GM12872 (cell line): ENCODE results near the gene MAFG.

Experiments used
- TF ChIP-seq, protein P1 (sequence below): IDR thresholded peaks from 3 replicates; pipeline ENCODE4 v1.5.1; 2011; ENCODE audit warnings: low read depth, mild to moderate bottlenecking, low read length, moderate library complexity; ENCODE audit not compliant: insufficient read depth

MAFG gene

DNA sequence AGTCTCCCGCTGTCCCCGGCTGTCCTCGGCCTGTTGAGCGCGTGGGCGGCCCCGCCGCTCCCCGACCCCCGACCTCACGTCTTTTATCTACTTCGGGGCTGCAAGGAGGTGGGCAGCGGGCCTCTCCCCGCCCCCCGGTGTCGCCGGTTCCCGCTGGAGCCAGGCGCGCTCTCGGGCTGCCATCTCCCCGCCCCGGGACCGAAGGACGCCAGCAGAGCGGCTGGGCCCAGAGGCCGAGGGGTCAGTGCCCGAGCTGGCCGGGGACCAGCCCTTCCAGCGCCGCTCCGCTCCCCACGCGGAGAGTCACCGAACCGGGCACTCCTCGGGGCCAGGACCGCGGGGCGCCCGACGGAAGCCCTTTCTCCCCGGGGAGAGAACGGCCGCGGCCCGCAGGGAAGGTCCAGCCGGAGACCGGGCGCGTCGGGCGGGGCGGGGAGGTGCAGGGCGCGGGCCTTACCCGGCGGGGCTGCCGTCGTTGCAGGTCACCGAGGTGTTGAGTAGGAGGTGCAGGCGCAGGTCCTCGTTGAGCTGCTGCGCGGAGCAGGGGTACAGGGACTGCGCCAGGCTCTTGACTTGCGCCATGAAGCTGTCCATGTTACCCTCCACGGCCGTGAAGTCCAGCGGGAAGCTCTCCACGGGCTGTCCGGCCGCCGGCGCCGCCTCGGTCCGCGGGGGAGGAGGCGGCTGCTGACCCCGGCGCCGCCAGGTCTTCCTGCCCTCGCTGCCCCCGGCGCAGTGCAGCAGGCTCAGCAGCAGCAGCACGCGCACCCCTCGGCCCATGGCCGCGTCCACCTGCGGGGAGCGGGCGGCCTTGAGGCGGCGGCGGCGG is 32.8 kb upstream of the MAFG start:
- TF ChIP-seq, protein P1, sequence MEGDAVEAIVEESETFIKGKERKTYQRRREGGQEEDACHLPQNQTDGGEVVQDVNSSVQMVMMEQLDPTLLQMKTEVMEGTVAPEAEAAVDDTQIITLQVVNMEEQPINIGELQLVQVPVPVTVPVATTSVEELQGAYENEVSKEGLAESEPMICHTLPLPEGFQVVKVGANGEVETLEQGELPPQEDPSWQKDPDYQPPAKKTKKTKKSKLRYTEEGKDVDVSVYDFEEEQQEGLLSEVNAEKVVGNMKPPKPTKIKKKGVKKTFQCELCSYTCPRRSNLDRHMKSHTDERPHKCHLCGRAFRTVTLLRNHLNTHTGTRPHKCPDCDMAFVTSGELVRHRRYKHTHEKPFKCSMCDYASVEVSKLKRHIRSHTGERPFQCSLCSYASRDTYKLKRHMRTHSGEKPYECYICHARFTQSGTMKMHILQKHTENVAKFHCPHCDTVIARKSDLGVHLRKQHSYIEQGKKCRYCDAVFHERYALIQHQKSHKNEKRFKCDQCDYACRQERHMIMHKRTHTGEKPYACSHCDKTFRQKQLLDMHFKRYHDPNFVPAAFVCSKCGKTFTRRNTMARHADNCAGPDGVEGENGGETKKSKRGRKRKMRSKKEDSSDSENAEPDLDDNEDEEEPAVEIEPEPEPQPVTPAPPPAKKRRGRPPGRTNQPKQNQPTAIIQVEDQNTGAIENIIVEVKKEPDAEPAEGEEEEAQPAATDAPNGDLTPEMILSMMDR: no peak

DNA sequence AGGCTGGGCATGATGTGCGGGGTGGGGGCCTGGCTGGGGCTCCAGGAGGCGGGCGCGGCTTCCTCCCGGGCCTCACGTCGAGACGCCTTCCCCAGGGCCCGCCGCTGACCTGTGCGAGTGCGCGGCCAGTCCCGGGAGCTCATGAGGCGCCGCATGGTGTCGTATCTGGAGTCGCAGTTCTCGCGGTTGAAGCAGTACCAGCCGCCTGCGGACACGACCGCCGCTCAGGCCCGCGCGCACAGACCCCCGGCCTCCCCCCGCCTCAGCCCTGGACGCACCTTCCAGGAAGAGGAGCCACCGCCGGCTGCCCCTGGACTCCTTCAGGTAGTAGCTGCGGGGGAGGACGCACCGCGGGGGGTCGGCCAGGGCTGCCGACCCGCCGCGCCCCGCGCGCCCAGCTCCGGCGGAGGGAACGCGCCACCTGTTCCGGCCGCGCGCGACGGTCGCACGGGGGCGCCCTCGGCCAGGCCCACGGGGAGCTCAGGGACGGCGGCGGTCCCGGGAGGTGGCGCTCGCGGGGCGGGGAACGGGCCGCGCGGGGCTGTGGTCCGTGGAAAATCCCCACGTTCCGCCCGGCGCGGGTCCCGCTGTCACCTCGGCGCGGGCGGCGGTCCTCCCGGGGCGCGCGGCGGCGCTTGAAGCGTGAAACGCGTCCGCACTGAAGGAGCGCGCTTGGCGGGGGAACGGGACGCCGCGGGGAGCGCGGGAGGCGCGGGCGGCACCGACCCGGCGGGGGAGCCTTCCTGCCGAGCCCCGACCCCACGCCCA is 32.0 kb upstream of the MAFG start:
- TF ChIP-seq, protein P1: peak; percentile 71

GRCh38 chr17:81958633-81959342 is 31.3 kb upstream of the MAFG start:
- TF ChIP-seq, protein P1: no peak

GRCh38 chr17:81957691-81958432 is 30.3 kb upstream of the MAFG start:
- TF ChIP-seq, protein P1: no peak

GRCh38 chr17:81956607-81957589 is 29.4 kb upstream of the MAFG start:
- TF ChIP-seq, protein P1: no peak

- TF ChIP-seq, protein P1: no peak
Observed at GRCh38 chr17:81955756-81956544, 28.4 kb upstream of the MAFG start.
